NT2/D1 (cell line): ENCODE data around the gene RFX6.

Experiments
- DNase-seq: peaks from one replicate; pipeline ENCODE4 v3.0.0-alpha.2; 2011; ENCODE audit warnings: low read depth, low spot score
- H3K27me3 ChIP-seq: 2 replicates; pipeline ENCODE4 v1.6.0; 2011; ENCODE audit warnings: mild to moderate bottlenecking; ENCODE audit not compliant: insufficient read length, insufficient read depth
- H3K36me3 ChIP-seq: 2 replicates; pipeline ENCODE4 v1.6.1; 2011; ENCODE audit warnings: mild to moderate bottlenecking, low read length, mixed read lengths; ENCODE audit not compliant: insufficient read depth, insufficient read length
- H3K4me1 ChIP-seq: 2 replicates; pipeline ENCODE4 v1.5.1; 2011; ENCODE audit not compliant: insufficient read depth, insufficient read length
- H3K4me3 ChIP-seq: 2 replicates; pipeline ENCODE4 v1.5.1; 2011; ENCODE audit warnings: low read depth; ENCODE audit not compliant: insufficient read length
- H3K9ac ChIP-seq: 2 replicates; pipeline ENCODE4 v1.6.0; 2011; ENCODE audit warnings: low read depth; ENCODE audit not compliant: insufficient read length
- H3K9me3 ChIP-seq: 2 replicates; pipeline ENCODE4 v1.5.1; 2011; ENCODE audit warnings: mild to moderate bottlenecking, low read length; ENCODE audit not compliant: insufficient read depth
- SUZ12 ChIP-seq: IDR thresholded peaks from 2 replicates; pipeline ENCODE4 v1.6.1; 2011; ENCODE audit not compliant: insufficient read length, insufficient read depth; ENCODE audit errors: extremely low read depth
- YY1 ChIP-seq: IDR thresholded peaks from 2 replicates; pipeline ENCODE4 v1.6.1; 2011; ENCODE audit not compliant: insufficient read length, insufficient read depth
- ZNF274 ChIP-seq: IDR thresholded peaks from 2 replicates; pipeline ENCODE4 v1.6.1; 2011; ENCODE audit warnings: mild to moderate bottlenecking, low read depth, low read length

RFX6 gene

GRCh38 chr6:116842459-116842858 lies 34.6 kb upstream of the RFX6 start:
- no peaks in the 10 kb centered on the region for H3K36me3 ChIP-seq
- no peaks in the 10 kb centered on the region for H3K9me3 ChIP-seq
- H3K27me3 ChIP-seq = no peaks in the 10 kb centered on the region
- H3K9ac ChIP-seq = no peak overlapping the region
- no peaks in the 10 kb centered on the region for H3K4me1 ChIP-seq
- TF ChIP-seq ZNF274 (no peak), SUZ12 (no peak), YY1 (no peak)
- no peak overlapping the region for H3K4me3 ChIP-seq
- no peak for DNase-seq

- TF ChIP-seq SUZ12 (no peak), ZNF274 (no peak), YY1 (no peak)
- no peak for DNase-seq
- H3K9ac ChIP-seq = no peak overlapping the region
- H3K9me3 ChIP-seq = no peaks in the 10 kb centered on the region
- H3K4me3 ChIP-seq = no peak overlapping the region
- H3K27me3 ChIP-seq = no peaks in the 10 kb centered on the region
- H3K4me1 ChIP-seq = no peaks in the 10 kb centered on the region
- no peaks in the 10 kb centered on the region for H3K36me3 ChIP-seq
These were observed 29.8 kb upstream of the RFX6 start for GRCh38 chr6:116847227-116847626.

- H3K9ac ChIP-seq = no peak overlapping the region
- no peaks in the 10 kb centered on the region for H3K36me3 ChIP-seq
- no peaks in the 10 kb centered on the region for H3K4me1 ChIP-seq
- no peaks in the 10 kb centered on the region for H3K27me3 ChIP-seq
- H3K4me3 ChIP-seq = no peak overlapping the region
- TF ChIP-seq YY1 (no peak), SUZ12 (no peak), ZNF274 (no peak)
- no peak for DNase-seq
- peaks cover 20% of the 10 kb centered on the region for H3K9me3 ChIP-seq
These were observed 19.0 kb upstream of the RFX6 start for GRCh38 chr6:116858060-116858459.

GRCh38 chr6:116859264-116859663 lies 17.8 kb upstream of the RFX6 start:
- H3K36me3 ChIP-seq = no peaks in the 10 kb centered on the region

GRCh38 chr6:116866281-116866871 lies 10.7 kb upstream of the RFX6 start:
- H3K9me3 ChIP-seq = no peaks in the 10 kb centered on the region
- TF ChIP-seq YY1 = no peak
- TF ChIP-seq ZNF274 = no peak
- no peak for TF ChIP-seq SUZ12
- no peaks in the 10 kb centered on the region for H3K4me1 ChIP-seq
- no peaks in the 10 kb centered on the region for H3K27me3 ChIP-seq
- no peak overlapping the region for H3K4me3 ChIP-seq
- DNase-seq = no peak
- H3K36me3 ChIP-seq = no peaks in the 10 kb centered on the region
- H3K9ac ChIP-seq = no peak overlapping the region

More at GRCh38 chr6:116859264-116859663, 17.8 kb upstream of the RFX6 start:
- DNase-seq = no peak
- Histone ChIP-seq H3K4me1 (no peaks in the 10 kb centered on the region), H3K27me3 (no peaks in the 10 kb centered on the region), H3K9me3 (peaks cover 20% of the 10 kb centered on the region), H3K4me3 (no peak overlapping the region), H3K9ac (no peak overlapping the region)
- TF ChIP-seq ZNF274 (no peak), SUZ12 (no peak), YY1 (no peak)

- peaks cover 40% of the 10 kb centered on the region for H3K27me3 ChIP-seq
- DNase-seq = no peak
- H3K9ac ChIP-seq = no peak overlapping the region
- no peaks in the 10 kb centered on the region for H3K36me3 ChIP-seq
- peaks cover 3% of the 10 kb centered on the region for H3K4me1 ChIP-seq
- TF ChIP-seq SUZ12 (no peak), YY1 (no peak), ZNF274 (no peak)
- no peaks in the 10 kb centered on the region for H3K9me3 ChIP-seq
- no peak overlapping the region for H3K4me3 ChIP-seq
These were observed 4.3 kb upstream of the RFX6 start for GRCh38 chr6:116872771-116873170.

GRCh38 chr6:116876107-116876506 lies 935 bp upstream of the RFX6 start:
- Histone ChIP-seq H3K36me3 (no peaks in the 10 kb centered on the region), H3K27me3 (peaks cover 53% of the 10 kb centered on the region), H3K9me3 (no peaks in the 10 kb centered on the region), H3K9ac (no peak overlapping the region), H3K4me3 (peak overlapping the region; percentile 69), H3K4me1 (peaks cover 3% of the 10 kb centered on the region)
- no peak for DNase-seq
- TF ChIP-seq YY1 (no peak), SUZ12 (no peak), ZNF274 (no peak)

GRCh38 chr6:116877743-116878142 lies 701 bp downstream of the RFX6 start:
- Histone ChIP-seq H3K9ac (no peak overlapping the region), H3K4me3 (no peak overlapping the region), H3K36me3 (no peaks in the 10 kb centered on the region), H3K9me3 (no peaks in the 10 kb centered on the region), H3K4me1 (peaks cover 3% of the 10 kb centered on the region), H3K27me3 (peaks cover 53% of the 10 kb centered on the region)
- no peak for TF ChIP-seq YY1
- TF ChIP-seq ZNF274 = no peak
- TF ChIP-seq SUZ12 = peak; percentile 76
- no peak for DNase-seq
